Motor neuron (in vitro differentiated cells): Measurements from ENCODE around the gene GOLT1A. TPM values are rescaled to one million over a fixed set of nuclear protein-coding genes. Genes with fewer than 3 reads are reported as not detected.
A peak's percentile ranks its signal among the peaks of the same experiment; 100 is the strongest.

ENCODE experiments used
- ATAC-seq, 8 experiments: fragments of 200-7000 bp; cut with Tn5 transposase; replicated peaks in 6 of 8; 2 replicates each; pipeline ENCODE4 v1.8.0; 2021; ENCODE audit warnings: mild to moderate bottlenecking in 8 of 8, moderate library complexity in 8 of 8
- H3K27ac ChIP-seq, 2 donors: fragments of 250-450 bp; sonication (Bioruptor Pico); 2 replicates each; pipeline ENCODE4 v1.9.0; 2021; ENCODE audit warnings: antibody characterized with exemption in 2 of 2, mild to moderate bottlenecking in 2 of 2, moderate library complexity in 1 of 2
- H3K4me1 ChIP-seq, 2 donors: fragments of 250-450 bp; sonication (Bioruptor Pico); replicated peaks in 1 of 2; 2 replicates each; pipeline ENCODE4 v1.6.1; 2021; ENCODE audit warnings: antibody characterized with exemption in 2 of 2, mild to moderate bottlenecking in 2 of 2, moderate library complexity in 1 of 2
- H3K4me3 ChIP-seq, 5 donors: fragments of 250-450 bp; sonication (Bioruptor Pico); 2 replicates each; pipeline ENCODE4 v1.9.0; 2021; ENCODE audit warnings: antibody characterized with exemption in 5 of 5, mild to moderate bottlenecking in 5 of 5, moderate library complexity in 4 of 5
- WGBS, 10 experiments: fragments of 450-650 bp; shearing (Covaris generic); methylation state at CpG; one replicate each; pipeline ENCODE4 v1.0.0; 2022; 5-methylcytosine and 5-hydroxymethylcytosine counted together
- in situ Hi-C, 9 experiments: fragments of 400-800 bp; cut with MboI; loops; one replicate each; pipeline ENCODE4 v1.15.0; 2021; ENCODE audit warnings: low sequenced_read_pairs in 9 of 9, low pct_unique_long_range_greater_than_20kb in 2 of 9; ENCODE audit not compliant: unreplicated experiment in 9 of 9
- total RNA-seq, 8 experiments: library from RNA; unstranded; fragments of 300-600 nt; gene quantifications; 2 replicates each; pipeline versions ENCODE4 v1.2.3 to v1.2.4, GENCODE V29; 2022

Gene GOLT1A
- total RNA-seq, result 1 to 10 TPM in 2 of 8 experiments, under 1 TPM in 4, not detected in 2; 0.46 to 2.3 (median 0.54) TPM

- peaks cover 0 to 12% of the 10 kb centered on the region in 2 donors for H3K4me1 ChIP-seq
- peak; percentile 73 to 96 (median 88) for ATAC-seq
- H3K4me3 ChIP-seq, result peak within 1 kb of the TSS in 3 of 5 donors; percentile 4 to 6 (median 5)
- in situ Hi-C loops, result loop anchor here in 1 of 9 experiments (25.0 kb wide), 1 partner anchor 173 kb away; no protein-coding TSS in a partner anchor
- 0 to 37% (median 15%) methylated on average over 1 to 31 of the region's 41 CpGs for WGBS, 10 experiments
- peak within 1 kb of the TSS in 1 of 2 donors; percentile 3 for H3K27ac ChIP-seq
Measured at GRCh38 chr1:204213668-204214662, at the start of gene GOLT1A. Gene GOLT1A (minus strand): TSS chr1:204213988. CDS start chr1:204213906, 82 bp downstream.

- ATAC-seq, result peak in 6 of 8 experiments; percentile 24 to 77 (median 68)
- in situ Hi-C loops, result loop anchor here in 4 of 9 experiments (25.0 kb wide), 1 partner anchor 99 kb away; the partner anchor contains the start of gene PLEKHA6 (in 4 of the 4)
Measured at GRCh38 chr1:204263254-204263910, 49.6 kb upstream of the GOLT1A start.

GRCh38 chr1:204262506-204263253 lies 48.9 kb upstream of the GOLT1A start:
- 0 to 100% (median 47%) methylated on average over 1 to 7 of the region's 13 CpGs; no CpG with 5 or more reads in 1 of the 10 experiments for WGBS, 10 experiments
- in situ Hi-C loops, result loop anchor here in 4 of 9 experiments (25.0 kb wide), 1 partner anchor 100 kb away; the partner anchor contains the start of gene PLEKHA6 (in 4 of the 4)

More at GRCh38 chr1:204263254-204263910, 49.6 kb upstream of the GOLT1A start:
- Histone ChIP-seq H3K4me1 (peaks cover 36 to 46% of the 10 kb centered on the region in 2 donors), H3K4me3 (no peak overlapping the region), H3K27ac (peak overlapping the region; percentile 51 to 77)
- 10 to 83% (median 47%) methylated on average over 1 to 6 of the region's 13 CpGs; no CpG with 5 or more reads in 3 of the 10 experiments for WGBS, 10 experiments

GRCh38 chr1:204261746-204262505 lies 48.1 kb upstream of the GOLT1A start:
- in situ Hi-C loops, result loop anchor here in 4 of 9 experiments (25.0 kb wide), 1 partner anchor 100 kb away; the partner anchor contains the start of gene PLEKHA6 (in 4 of the 4)
- peaks cover 33 to 41% of the 10 kb centered on the region in 2 donors for H3K4me1 ChIP-seq
- peak overlapping the region in 1 of 2 donors; percentile 77 for H3K27ac ChIP-seq
- WGBS, 10 experiments, result 0 to 100% (median 86%) methylated on average over 1 to 10 of the region's 13 CpGs; no CpG with 5 or more reads in 3 of the 10 experiments
- no peak for ATAC-seq
- no peak overlapping the region for H3K4me3 ChIP-seq

More at GRCh38 chr1:204262506-204263253, 48.9 kb upstream of the GOLT1A start:
- H3K27ac ChIP-seq, result peak overlapping the region; percentile 51 to 77
- ATAC-seq, result peak; percentile 43 to 83 (median 74)
- peaks cover 36 to 46% of the 10 kb centered on the region in 2 donors for H3K4me1 ChIP-seq
- H3K4me3 ChIP-seq, result no peak overlapping the region

- in situ Hi-C loops, result loop anchor here in 4 of 9 experiments (25.0 kb wide), 1 partner anchor 101 kb away; the partner anchor contains the start of gene PLEKHA6 (in 4 of the 4)
- WGBS, 10 experiments, result 80 to 100% (median 93%) methylated on average over 1 to 12 of the region's 12 CpGs; no CpG with 5 or more reads in 4 of the 10 experiments
- no peak for ATAC-seq
- peaks cover 29 to 34% of the 10 kb centered on the region in 2 donors for H3K4me1 ChIP-seq
- no peak overlapping the region for H3K4me3 ChIP-seq
- no peak overlapping the region for H3K27ac ChIP-seq
Measured at GRCh38 chr1:204261266-204261665, 47.5 kb upstream of the GOLT1A start.

- WGBS, 10 experiments, result 67 to 100% (median 93%) methylated on average over 1 to 14 of the region's 14 CpGs
- in situ Hi-C loops, result loop anchor here in 4 of 9 experiments (25.0 kb wide), 1 partner anchor 102 kb away; the partner anchor contains the start of gene PLEKHA6 (in 4 of the 4)
- ATAC-seq, result no peak
- no peak overlapping the region for H3K27ac ChIP-seq
- no peak overlapping the region for H3K4me3 ChIP-seq
- H3K4me1 ChIP-seq, result peaks cover 33 to 35% of the 10 kb centered on the region in 2 donors
Measured at GRCh38 chr1:204260601-204261197, 46.9 kb upstream of the GOLT1A start.

GRCh38 chr1:204259782-204260181 lies 46.0 kb upstream of the GOLT1A start:
- Histone ChIP-seq H3K27ac (no peak overlapping the region), H3K4me1 (peaks cover 40 to 43% of the 10 kb centered on the region in 2 donors), H3K4me3 (no peak overlapping the region)
- WGBS, 10 experiments, result 80 to 100% (median 82%) methylated on average over 1 to 2 of the region's 5 CpGs; no CpG with 5 or more reads in 5 of the 10 experiments
- no peak for ATAC-seq
- in situ Hi-C loops, result loop anchor here in 4 of 9 experiments (25.0 kb wide), 1 partner anchor 103 kb away; the partner anchor contains the start of gene PLEKHA6 (in 4 of the 4)

GRCh38 chr1:204259196-204259595 lies 45.4 kb upstream of the GOLT1A start:
- 75 to 100% (median 97%) methylated on average over 1 to 7 of the region's 18 CpGs; no CpG with 5 or more reads in 5 of the 10 experiments for WGBS, 10 experiments
- H3K27ac ChIP-seq, result no peak overlapping the region
- H3K4me3 ChIP-seq, result no peak overlapping the region
- in situ Hi-C loops, result loop anchor here in 4 of 9 experiments (25.0 kb wide), 1 partner anchor 103 kb away; the partner anchor contains the start of gene PLEKHA6 (in 4 of the 4)
- ATAC-seq, result no peak
- H3K4me1 ChIP-seq, result peaks cover 39 to 40% of the 10 kb centered on the region in 2 donors

GRCh38 chr1:204258213-204259115 lies 44.7 kb upstream of the GOLT1A start:
- ATAC-seq, result peak; percentile 28 to 69 (median 58)
- in situ Hi-C loops, result loop anchor here in 4 of 9 experiments (25.0 kb wide), 1 partner anchor 104 kb away; the partner anchor contains the start of gene PLEKHA6 (in 4 of the 4)

GRCh38 chr1:204257446-204257845 lies 43.7 kb upstream of the GOLT1A start:
- no peak for ATAC-seq
- H3K27ac ChIP-seq, result no peak overlapping the region
- peaks cover 22% of the 10 kb centered on the region in 2 donors for H3K4me1 ChIP-seq
- in situ Hi-C loops, result loop anchor here in 4 of 9 experiments (25.0 kb wide), 1 partner anchor 105 kb away; the partner anchor contains the start of gene PLEKHA6 (in 4 of the 4)
- 95 to 100% (median 100%) methylated on average over 1 to 8 of the region's 24 CpGs; no CpG with 5 or more reads in 7 of the 10 experiments for WGBS, 10 experiments
- H3K4me3 ChIP-seq, result no peak overlapping the region

More at GRCh38 chr1:204258213-204259115, 44.7 kb upstream of the GOLT1A start:
- WGBS, 10 experiments, result 33 to 100% (median 69%) methylated on average over 1 to 7 of the region's 7 CpGs; no CpG with 5 or more reads in 3 of the 10 experiments
- no peak overlapping the region for H3K27ac ChIP-seq
- no peak overlapping the region for H3K4me3 ChIP-seq
- H3K4me1 ChIP-seq, result peaks cover 32% of the 10 kb centered on the region in 2 donors
